HepG2 (cell line): Measurements from ENCODE around the gene WNT7B. TPM values are rescaled to one million over a fixed set of nuclear protein-coding genes. Genes with fewer than 3 reads are reported as not detected.
A peak's percentile ranks its signal among the peaks of the same experiment; 100 is the strongest.

Experiments used
- ATF2 ChIP-seq: sonication (generic); formaldehyde crosslinking; IDR thresholded peaks from 2 replicates; pipeline ENCODE4 v1.4.0; 2020; ENCODE audit warnings: missing genetic modification reagents
- HNF1A ChIP-seq, 2 experiments: sonication (generic) in 1 of 2; formaldehyde crosslinking in 1 of 2; IDR thresholded peaks; 2 replicates each; pipeline versions ENCODE4 v1.4.0 to v1.6.1; 2016 to 2020; ENCODE audit warnings: borderline replicate concordance in 1 of 2, low read depth in 1 of 2, mild to moderate bottlenecking in 1 of 2, missing genetic modification reagents in 1 of 2
- MAX ChIP-seq: IDR thresholded peaks from 2 replicates; pipeline ENCODE4 v1.6.1; 2012; ENCODE audit warnings: inconsistent platforms
- NR0B2 ChIP-seq: sonication (generic); formaldehyde crosslinking; IDR thresholded peaks from 2 replicates; pipeline ENCODE4 v1.4.0; 2020; ENCODE audit warnings: mild to moderate bottlenecking, missing genetic modification reagents
- NR3C1 ChIP-seq: sonication (generic); formaldehyde crosslinking; IDR thresholded peaks from 2 replicates; pipeline ENCODE4 v1.4.0; 2020; ENCODE audit warnings: missing genetic modification reagents
- ZBTB20 ChIP-seq: sonication (generic); formaldehyde crosslinking; IDR thresholded peaks from 2 replicates; pipeline ENCODE4 v1.8.1; 2023; ENCODE audit warnings: missing genetic modification reagents, low read depth, mild to moderate bottlenecking, borderline replicate concordance
- ZBTB4 ChIP-seq: sonication (generic); formaldehyde crosslinking; IDR thresholded peaks from 2 replicates; pipeline ENCODE4 v1.4.0; 2020; ENCODE audit warnings: missing genetic modification reagents, mild to moderate bottlenecking, borderline replicate concordance
- ZBTB46 ChIP-seq: sonication (generic); formaldehyde crosslinking; IDR thresholded peaks from 2 replicates; pipeline ENCODE4 v1.4.0; 2020; ENCODE audit warnings: mild to moderate bottlenecking, missing genetic modification reagents, borderline replicate concordance
- ZNF326 ChIP-seq: sonication (generic); formaldehyde crosslinking; IDR thresholded peaks from 2 replicates; pipeline ENCODE4 v1.4.0; 2020; ENCODE audit warnings: missing genetic modification reagents, borderline replicate concordance
- ZNF362 ChIP-seq: sonication (generic); formaldehyde crosslinking; IDR thresholded peaks from 2 replicates; pipeline ENCODE4 v1.4.0; 2020; ENCODE audit warnings: missing genetic modification reagents, mild to moderate bottlenecking, borderline replicate concordance
- ZNF484 ChIP-seq: sonication (generic); formaldehyde crosslinking; IDR thresholded peaks from 2 replicates; pipeline ENCODE4 v1.5.1; 2020; ENCODE audit warnings: mild to moderate bottlenecking, low read depth, missing genetic modification reagents, borderline replicate concordance
- ZNF570 ChIP-seq: sonication (generic); formaldehyde crosslinking; IDR thresholded peaks from 2 replicates; pipeline ENCODE4 v1.4.0; 2020; ENCODE audit warnings: mild to moderate bottlenecking, missing genetic modification reagents, borderline replicate concordance
- ZNF589 ChIP-seq: sonication (generic); formaldehyde crosslinking; conservative IDR thresholded peaks from 2 replicates; pipeline ENCODE4 v1.8.0; 2022; ENCODE audit warnings: mild to moderate bottlenecking, moderate library complexity, missing genetic modification reagents
- ZSCAN30 ChIP-seq: sonication (generic); formaldehyde crosslinking; IDR thresholded peaks from 2 replicates; pipeline ENCODE4 v1.5.0; 2020; ENCODE audit warnings: mild to moderate bottlenecking, missing genetic modification reagents
- polyA plus RNA-seq, 8 experiments: library from polyadenylated mRNA; depleted of rRNA in 3 of 8; stranded (reverse) in 7 of 8; unstranded in 1 of 8; fragments of >200 nt; fragmentation: Illumina TruSeq in 4 of 8; extraction: Trizol in 4 of 8; gene quantifications; 2 replicates each; pipeline versions ENCODE4 v1.2.1 to v1.2.3, GENCODE V29; 2011 to 2016; ENCODE audit warnings: low read depth in 4 of 8, missing spikeins in 1 of 8, mixed read lengths in 1 of 8; ENCODE audit not compliant: insufficient read depth in 1 of 8
- total RNA-seq, 5 experiments: library from RNA; depleted of rRNA; stranded (reverse); fragments of >200 nt; fragmentation: Illumina TruSeq; extraction: Trizol; gene quantifications; 2 replicates each; pipeline ENCODE4 v1.2.3, GENCODE V29; 2016; ENCODE audit warnings: low read depth in 1 of 5

WNT7B gene
- total and polyA plus RNA-seq, 2 of the 13 experiments (the other 11 are each of a cell fraction or from before 2014, with no cell fraction given): 0.09 TPM; not detected in 1

GRCh38 chr22:46011627-46012181, 34.7 kb upstream of the WNT7B start (continued):
- no peak for TF ChIP-seq HNF1A (IDR thresholded peaks at IDR 0.05; ENCODE audit: low read depth)
- TF ChIP-seq HNF1A (CRISPR knock-in tag; IDR thresholded peaks at IDR 0.05; ENCODE audit: borderline replicate concordance): no peak
- TF ChIP-seq ZNF362 (CRISPR knock-in tag): no peak
- no peak for TF ChIP-seq ZNF570
- TF ChIP-seq ZBTB4 (CRISPR knock-in tag): 0 out of 2 replicates have a peak, but pooled peaks have one; percentile 38
- TF ChIP-seq ZBTB46 (CRISPR knock-in tag): no peak
- TF ChIP-seq ZSCAN30: no peak
- TF ChIP-seq MAX: no peak
- no peak for TF ChIP-seq ATF2 (CRISPR knock-in tag)
- TF ChIP-seq NR0B2 (CRISPR knock-in tag): no peak
- no peak for TF ChIP-seq ZNF326 (CRISPR knock-in tag)
- 0 out of 2 replicates have a peak, but pooled peaks have one; percentile 24 for TF ChIP-seq ZNF589
- no peak for TF ChIP-seq NR3C1 (CRISPR knock-in tag)
- no peak for TF ChIP-seq ZNF484 (CRISPR knock-in tag)
- TF ChIP-seq ZBTB20 (CRISPR knock-in tag): no peak
